ENCODE measurements around the gene MBLAC1. TPM values are rescaled to one million over a fixed set of nuclear protein-coding genes. Genes with fewer than 3 reads are reported as not detected.

Gene MBLAC1
- total and polyA plus RNA-seq, 9 of the 15 experiments (the other 6 are each of a cell fraction or from before 2014, with no cell fraction given): 0.03 to 3.1 (median 0.52) TPM

GRCh38 chr7:100095289-100095688 is 31.5 kb upstream of the MBLAC1 start:
- Histone ChIP-seq H3K4me1 (replicated peaks in 1 of 2; ENCODE audit: control insufficient read depth in 2 of 2, insufficient read depth in 2 of 2, low read length in 2 of 2) (peaks cover 6 to 17% of the 10 kb centered on the region in 2 experiments; a peak in 4 of 5 replicates), H3K9me1 (ENCODE audit: control insufficient read depth, insufficient read depth, low read length) (peaks cover 3% of the 10 kb centered on the region), H3K9ac (ENCODE audit: insufficient read depth in 1 of 2, low read depth in 2 of 2, low read length in 2 of 2) (no peak overlapping the region), H3K4me2 (ENCODE audit: insufficient read depth, low read length) (no peak overlapping the region), H3K27me3 (ENCODE audit: control insufficient read depth in 2 of 2, insufficient read depth in 2 of 2, low read length in 2 of 2) (no peaks in the 10 kb centered on the region), H3K9me3 (replicated peaks; ENCODE audit: control insufficient read depth, insufficient read depth, low read depth, low read length) (no peaks in the 10 kb centered on the region), H3K36me3 (ENCODE audit: control insufficient read depth, insufficient read depth, low read length) (peaks cover 100% of the 10 kb centered on the region), H4K20me1 (replicated peaks; ENCODE audit: control insufficient read depth, insufficient read depth, low read length) (peaks cover 58% of the 10 kb centered on the region), H3K27ac (ENCODE audit: extremely low read depth, low read depth, low read length) (no peak overlapping the region), H2AFZ (ENCODE audit: low read depth, low read length) (no peak overlapping the region), H3K4me3 (no peak overlapping the region), H3K79me2 (ENCODE audit: control insufficient read depth, insufficient read depth, low read length) (peaks cover 44% of the 10 kb centered on the region)
- 92% methylated on average over 9 of the region's 9 CpGs for WGBS (ENCODE audit: insufficient coverage, low coverage, missing lambda C conversion rate)
- FAIRE-seq (no peak), DNase-seq (ENCODE audit: extremely low read depth in 1 of 4, low spot score in 3 of 4) (no peak), ATAC-seq (no peak)
- no TSS peak for BruUV-seq (replicated peaks)
- CTCF ChIA-PET (ENCODE audit: low intra/inter-chr PET ratio): no interaction called here
- POLR2A ChIA-PET: interaction anchor here (0.9 to 1.4 kb wide), 6 partner anchors 10 to 105 kb away, joined by 3 to 8 read pairs (median 4); no protein-coding TSS in a partner anchor
- in situ Hi-C loops (cut with MboI): no loop called here
- intact Hi-C loops (cut with micrococcal nuclease): no loop called here
- TF ChIP-seq ZNF232 (CRISPR knock-in tag; IDR thresholded peaks at IDR 0.05) (no peak), ZNF449 (CRISPR knock-in tag; IDR thresholded peaks at IDR 0.05) (no peak), RBFOX2 (IDR thresholded peaks at IDR 0.05; ENCODE audit: low read depth, low read length) (peak; percentile 65), ZBTB49 (CRISPR knock-in tag; IDR thresholded peaks at IDR 0.05; ENCODE audit: borderline replicate concordance) (no peak), ZNF175 (CRISPR knock-in tag; IDR thresholded peaks at IDR 0.05; ENCODE audit: low read depth) (no peak), ELF4 (CRISPR knock-in tag; IDR thresholded peaks at IDR 0.05) (no peak), POLR2AphosphoS5 (IDR thresholded peaks at IDR 0.05; ENCODE audit: control insufficient read depth, insufficient read depth, low read depth, low read length) (peak; percentile 63; the same call in 1 of the 2 replicates), ZNF311 (CRISPR knock-in tag; IDR thresholded peaks at IDR 0.05) (no peak), POLR2A (conservative IDR thresholded peaks at IDR 0.05) (peak; percentile 37), SMAD4 (CRISPR knock-in tag; conservative IDR thresholded peaks at IDR 0.05) (no peak), GATAD2A (IDR thresholded peaks at IDR 0.05) (no peak), HMG20A (CRISPR knock-in tag; conservative IDR thresholded peaks at IDR 0.05) (no peak), ZNF57 (CRISPR knock-in tag; IDR thresholded peaks at IDR 0.05) (no peak), SNIP1 (IDR thresholded peaks at IDR 0.05; ENCODE audit: low read depth) (no peak), RNF219 (CRISPR knock-in tag; IDR thresholded peaks at IDR 0.05) (no peak), ZNF316 (IDR thresholded peaks at IDR 0.05) (no peak), HDAC8 (tag; IDR thresholded peaks at IDR 0.05) (no peak)
- TF ChIP-seq, protein P1, sequence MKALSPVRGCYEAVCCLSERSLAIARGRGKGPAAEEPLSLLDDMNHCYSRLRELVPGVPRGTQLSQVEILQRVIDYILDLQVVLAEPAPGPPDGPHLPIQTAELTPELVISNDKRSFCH (CRISPR knock-in tag; IDR thresholded peaks at IDR 0.05): no peak
- TF ChIP-seq, protein P1 (tag; IDR thresholded peaks at IDR 0.05): no peak
